Nephron (organoid): ENCODE results near the gene MSANTD4.
"Not testable (repeated sequence)": the region's sequence is repeated elsewhere in the genome, so short reads cannot be mapped to it uniquely, and the experiment has no call there.

Source experiments
- H3K27ac Mint-ChIP-seq, 3 experiments: 2 replicates each; pipeline ENCODE4 v1.8.0; 2020; ENCODE audit warnings: mixed read lengths in 3 of 3, mild to moderate bottlenecking in 2 of 3, moderate library complexity in 1 of 3
- H3K27me3 Mint-ChIP-seq: 2 replicates; pipeline ENCODE4 v1.8.0; 2021; ENCODE audit warnings: low read depth, mild to moderate bottlenecking, moderate library complexity, mixed read lengths
- H3K36me3 Mint-ChIP-seq: 2 replicates; pipeline ENCODE4 v1.8.0; 2020; ENCODE audit warnings: low read depth, mixed read lengths
- H3K4me1 Mint-ChIP-seq: 2 replicates; pipeline ENCODE4 v1.8.0; 2020; ENCODE audit warnings: mixed read lengths
- H3K4me3 Mint-ChIP-seq, 3 experiments: 2 replicates each; pipeline ENCODE4 v1.8.0; 2020; ENCODE audit warnings: mild to moderate bottlenecking in 3 of 3, mixed read lengths in 3 of 3, moderate library complexity in 2 of 3
- H3K9me3 Mint-ChIP-seq: 2 replicates; pipeline ENCODE4 v1.8.0; 2020; ENCODE audit warnings: mixed read lengths
- TF ChIP-seq, protein P1 (sequence below), 3 experiments: fragments of 200-600 bp; sonication (generic); IDR thresholded peaks; one replicate each; pipeline ENCODE4 v1.5.0; 2021; ENCODE audit warnings: antibody characterized with exemption in 3 of 3; ENCODE audit not compliant: unreplicated experiment in 3 of 3

MSANTD4 gene

DNA sequence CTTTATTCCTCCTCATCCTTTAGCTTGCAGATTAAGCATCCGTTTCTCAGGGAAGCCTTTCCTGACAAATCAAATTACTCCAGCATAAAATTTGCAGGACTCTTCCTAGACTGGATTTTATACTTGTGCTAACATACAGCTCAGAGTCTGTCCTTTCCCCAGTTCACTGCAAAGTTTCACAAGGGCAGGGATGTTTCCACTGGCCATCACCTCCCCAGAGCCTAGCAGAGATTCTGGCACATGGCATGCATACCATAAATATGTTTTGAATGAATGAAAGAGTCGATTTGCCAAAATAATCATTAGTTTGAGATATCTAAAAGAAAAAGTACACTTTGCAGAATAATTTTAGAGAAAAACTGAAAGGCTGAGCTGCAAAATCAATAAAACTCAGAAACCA is 10.6 kb downstream of the MSANTD4 start:
- Mint-ChIP-seq H3K27ac (no peak overlapping the region), H3K36me3 (peaks cover 63% of the 10 kb centered on the region), H3K27me3 (no peaks in the 10 kb centered on the region), H3K4me1 (no peaks in the 10 kb centered on the region), H3K9me3 (peaks cover 11% of the 10 kb centered on the region), H3K4me3 (no peak overlapping the region)
- TF ChIP-seq, protein P1, sequence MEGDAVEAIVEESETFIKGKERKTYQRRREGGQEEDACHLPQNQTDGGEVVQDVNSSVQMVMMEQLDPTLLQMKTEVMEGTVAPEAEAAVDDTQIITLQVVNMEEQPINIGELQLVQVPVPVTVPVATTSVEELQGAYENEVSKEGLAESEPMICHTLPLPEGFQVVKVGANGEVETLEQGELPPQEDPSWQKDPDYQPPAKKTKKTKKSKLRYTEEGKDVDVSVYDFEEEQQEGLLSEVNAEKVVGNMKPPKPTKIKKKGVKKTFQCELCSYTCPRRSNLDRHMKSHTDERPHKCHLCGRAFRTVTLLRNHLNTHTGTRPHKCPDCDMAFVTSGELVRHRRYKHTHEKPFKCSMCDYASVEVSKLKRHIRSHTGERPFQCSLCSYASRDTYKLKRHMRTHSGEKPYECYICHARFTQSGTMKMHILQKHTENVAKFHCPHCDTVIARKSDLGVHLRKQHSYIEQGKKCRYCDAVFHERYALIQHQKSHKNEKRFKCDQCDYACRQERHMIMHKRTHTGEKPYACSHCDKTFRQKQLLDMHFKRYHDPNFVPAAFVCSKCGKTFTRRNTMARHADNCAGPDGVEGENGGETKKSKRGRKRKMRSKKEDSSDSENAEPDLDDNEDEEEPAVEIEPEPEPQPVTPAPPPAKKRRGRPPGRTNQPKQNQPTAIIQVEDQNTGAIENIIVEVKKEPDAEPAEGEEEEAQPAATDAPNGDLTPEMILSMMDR (IDR thresholded peaks at IDR 0.05; ENCODE audit: unreplicated experiment in 3 of 3): no peak

DNA sequence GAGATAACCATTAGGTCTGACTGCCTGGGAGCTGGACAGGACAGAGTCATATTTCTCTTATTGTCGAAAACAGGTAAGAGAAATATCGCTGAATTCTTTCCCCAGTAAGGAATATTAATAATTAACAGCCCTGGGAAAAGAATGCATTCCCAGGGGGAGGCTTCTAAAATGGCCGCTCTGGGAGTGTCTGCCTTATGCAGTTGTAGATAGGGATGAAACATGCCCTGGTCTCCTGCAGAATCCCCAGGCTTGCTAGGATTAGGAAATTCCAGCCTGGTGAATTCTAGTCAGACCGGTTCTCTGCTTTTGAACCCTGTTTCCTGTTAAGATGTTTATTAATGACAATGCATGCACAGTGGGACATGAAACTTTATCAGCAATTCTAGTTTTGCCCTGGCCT is 18.9 kb downstream of the MSANTD4 start:
- H3K27me3 Mint-ChIP-seq, H3K4me3 Mint-ChIP-seq, H3K4me1 Mint-ChIP-seq, H3K27ac Mint-ChIP-seq: not testable (repeated sequence)
- H3K9me3 Mint-ChIP-seq: peaks cover 23% of the 10 kb centered on the region
- H3K36me3 Mint-ChIP-seq: peaks cover 81% of the 10 kb centered on the region

DNA sequence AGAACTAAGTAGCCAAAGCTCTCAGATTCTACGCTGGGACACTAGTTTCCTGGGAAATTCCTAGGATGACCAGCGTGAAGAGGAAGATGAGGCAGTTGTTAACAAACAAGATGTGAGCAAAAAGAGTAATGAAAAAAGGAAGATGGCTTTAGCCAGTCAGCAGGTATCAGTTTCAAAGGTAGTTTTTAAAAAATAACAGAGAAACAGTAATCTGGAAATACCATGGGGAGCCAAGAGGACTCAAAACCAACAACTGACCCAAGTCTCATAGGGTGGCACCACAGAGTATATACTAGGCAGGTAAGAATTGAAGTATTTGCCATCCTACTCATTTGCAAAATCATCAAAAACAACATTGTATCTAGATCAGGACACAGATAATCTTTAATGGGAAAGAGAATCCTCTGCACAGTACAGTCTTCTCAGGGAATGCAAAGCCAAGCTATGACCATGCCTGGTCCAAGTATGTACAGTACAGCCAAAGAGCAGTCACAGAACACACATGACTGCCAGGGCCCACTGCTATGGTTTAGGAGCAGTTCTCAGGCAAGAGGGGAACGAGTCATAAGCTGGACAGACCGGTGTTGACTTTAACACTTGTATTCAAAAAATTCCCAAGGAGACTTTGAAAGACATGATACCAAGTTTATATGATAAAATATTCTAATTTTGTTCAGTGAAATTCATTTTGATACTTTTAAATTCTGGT is 20.6 kb downstream of the MSANTD4 start:
- TF ChIP-seq, protein P1 (IDR thresholded peaks at IDR 0.05; ENCODE audit: unreplicated experiment in 3 of 3): no peak
- no peaks in the 10 kb centered on the region for H3K4me1 Mint-ChIP-seq
- H3K27ac Mint-ChIP-seq: no peak overlapping the region
- H3K36me3 Mint-ChIP-seq: peaks cover 70% of the 10 kb centered on the region
- H3K27me3 Mint-ChIP-seq: no peaks in the 10 kb centered on the region
- no peak overlapping the region for H3K4me3 Mint-ChIP-seq
- H3K9me3 Mint-ChIP-seq: peaks cover 19% of the 10 kb centered on the region

DNA sequence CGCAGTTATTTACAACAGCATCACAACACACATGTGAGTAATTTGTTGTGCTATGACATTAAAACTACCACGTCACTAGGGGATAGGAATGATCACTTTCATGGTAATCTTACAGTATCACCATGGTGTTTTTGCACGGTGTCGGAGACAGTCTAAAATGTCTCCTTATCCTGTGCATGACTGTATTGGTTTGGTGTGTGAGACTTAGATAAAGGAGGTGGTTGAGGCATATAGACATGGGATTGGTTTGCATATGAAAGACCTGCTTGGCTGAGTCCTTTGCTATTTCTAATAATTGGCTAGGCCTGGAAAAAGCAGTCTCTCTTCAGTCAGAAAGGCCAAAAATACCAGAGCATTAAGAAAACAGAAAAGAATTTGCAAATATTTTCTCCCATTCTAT is 30.2 kb downstream of the MSANTD4 start:
- TF ChIP-seq, protein P1 (IDR thresholded peaks at IDR 0.05; ENCODE audit: unreplicated experiment in 3 of 3): no peak
- Mint-ChIP-seq H3K36me3 (peaks cover 33% of the 10 kb centered on the region), H3K4me3 (no peak overlapping the region), H3K27ac (no peak overlapping the region), H3K4me1 (no peaks in the 10 kb centered on the region), H3K9me3 (peaks cover 15% of the 10 kb centered on the region), H3K27me3 (no peaks in the 10 kb centered on the region)

DNA sequence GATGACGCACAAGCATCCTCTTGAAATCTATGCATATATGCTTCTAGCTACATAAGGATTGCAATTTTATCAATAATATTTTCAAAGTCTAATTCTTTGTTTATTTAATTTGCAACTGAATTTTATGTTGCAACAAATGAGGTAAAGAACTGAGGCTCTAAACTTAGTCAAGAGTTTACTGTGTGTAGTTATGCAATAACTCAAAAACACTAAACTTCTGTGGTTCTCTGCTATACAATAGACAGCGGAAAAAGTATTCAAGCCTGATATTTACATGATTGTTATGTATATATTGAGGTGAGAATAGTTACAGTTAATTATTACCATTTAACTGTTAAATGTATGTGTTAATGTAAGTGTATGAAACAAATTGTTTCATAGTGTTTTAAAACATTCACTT is 32.9 kb downstream of the MSANTD4 start:
- H3K27ac Mint-ChIP-seq: no peak overlapping the region
- TF ChIP-seq, protein P1 (IDR thresholded peaks at IDR 0.05; ENCODE audit: unreplicated experiment in 3 of 3): no peak
- peaks cover 15% of the 10 kb centered on the region for H3K9me3 Mint-ChIP-seq
- no peak overlapping the region for H3K4me3 Mint-ChIP-seq
- no peaks in the 10 kb centered on the region for H3K27me3 Mint-ChIP-seq
- no peaks in the 10 kb centered on the region for H3K4me1 Mint-ChIP-seq
- H3K36me3 Mint-ChIP-seq: peaks cover 24% of the 10 kb centered on the region

DNA sequence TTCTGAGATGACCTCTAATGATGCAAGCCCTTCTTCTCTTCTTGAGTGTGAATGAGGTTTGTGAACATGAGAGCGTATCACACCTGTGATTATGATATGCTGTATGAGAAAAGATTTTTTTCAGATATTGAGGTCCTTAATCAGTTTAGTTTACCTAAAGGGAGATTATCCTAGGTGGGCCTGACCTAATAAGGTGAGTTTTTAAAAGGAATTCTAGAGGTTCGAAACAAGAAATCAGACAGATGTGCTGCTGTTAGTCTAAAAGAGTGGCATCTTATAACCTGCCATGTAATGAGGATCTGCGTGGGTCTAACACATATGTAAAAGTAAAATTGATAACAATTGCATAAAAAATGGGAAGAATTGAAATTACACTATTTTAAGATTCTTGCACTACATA is 33.8 kb downstream of the MSANTD4 start:
- Mint-ChIP-seq H3K4me1 (no peaks in the 10 kb centered on the region), H3K36me3 (peaks cover 16% of the 10 kb centered on the region), H3K27ac (no peak overlapping the region), H3K27me3 (no peaks in the 10 kb centered on the region), H3K9me3 (peaks cover 8% of the 10 kb centered on the region), H3K4me3 (no peak overlapping the region)
- TF ChIP-seq, protein P1 (IDR thresholded peaks at IDR 0.05; ENCODE audit: unreplicated experiment in 3 of 3): no peak
